Ovary (tissue), 1 donor: ENCODE results near the gene MRPS25.

Experiments used
- EP300 ChIP-seq: sonication (generic); formaldehyde crosslinking; IDR thresholded peaks from one replicate; pipeline ENCODE4 v1.6.1; 2017; ENCODE audit warnings: antibody characterized with exemption
- POLR2A ChIP-seq: fragments of 450-650 bp; IDR thresholded peaks from one replicate; pipeline ENCODE4 v1.6.1; 2017; ENCODE audit warnings: antibody characterized with exemption, mild to moderate bottlenecking, moderate library complexity

- TF ChIP-seq POLR2A (no peak), EP300 (no peak)
These were observed 29.2 kb upstream of the MRPS25 start for GRCh38 chr3:15094187-15094875.
